ENCODE data around the gene DHX30. TPM values are rescaled to one million over a fixed set of nuclear protein-coding genes. Genes with fewer than 3 reads are reported as not detected.

DHX30 gene
- total and polyA plus RNA-seq, 9 of the 15 experiments (the other 6 are each of a cell fraction or from before 2014, with no cell fraction given), result 12.3 to 158 (median 79.0) TPM

GRCh38 chr3:47799733-47800132, 3.2 kb upstream of the DHX30 start (continued):
- TF ChIP-seq NKRF (IDR thresholded peaks at IDR 0.05; ENCODE audit: borderline replicate concordance), result 0 out of 2 replicates have a peak, but pooled peaks have one; percentile 33
- TF ChIP-seq ARID4B (CRISPR knock-in tag; IDR thresholded peaks at IDR 0.05), result no peak
